Omental fat pad (tissue), 4 donors: ENCODE results near the gene FABP1. TPM values are rescaled to one million over a fixed set of nuclear protein-coding genes. Genes with fewer than 3 reads are reported as not detected.

Source experiments
- ATAC-seq: fragments of 150-250 bp; one replicate; pipeline ENCODE4 v1.9.1; 2016; ENCODE audit warnings: mild to moderate bottlenecking, moderate library complexity; ENCODE audit not compliant: low FRiP score
- DNase-seq: peaks from one replicate; pipeline ENCODE4 v3.0.0-alpha.2; 2019; ENCODE audit warnings: low spot score
- CTCF ChIP-seq, 3 donors: fragments of 450-650 bp; IDR thresholded peaks; one replicate each; pipeline ENCODE4 v1.5.1; 2016 to 2017; ENCODE audit warnings: antibody characterized with exemption in 3 of 3, mild to moderate bottlenecking in 3 of 3, moderate library complexity in 2 of 3
- total RNA-seq, 4 donors: library from RNA; depleted of rRNA; stranded (reverse); fragments of >200 nt; gene quantifications; one replicate each; pipeline ENCODE4 v1.1.0, GENCODE V29; 2016

The FABP1 gene
- total RNA-seq, 4 donors from 2014 or later, result not detected

GRCh38 chr2:88090446-88091283 lies 37.2 kb downstream of the FABP1 start:
- TF ChIP-seq CTCF (IDR thresholded peaks at IDR 0.05), result no peak
- ATAC-seq, result no peak
- DNase-seq, result no peak

- no peak for ATAC-seq
- TF ChIP-seq CTCF (IDR thresholded peaks at IDR 0.05), result no peak
- no peak for DNase-seq
These were observed 38.9 kb downstream of the FABP1 start for GRCh38 chr2:88088999-88089398.

GRCh38 chr2:88087763-88088162 lies 40.1 kb downstream of the FABP1 start:
- no peak for TF ChIP-seq CTCF (IDR thresholded peaks at IDR 0.05)
- no peak for ATAC-seq
- no peak for DNase-seq

- ATAC-seq, result no peak
- TF ChIP-seq CTCF (IDR thresholded peaks at IDR 0.05), result no peak
- no peak for DNase-seq
These were observed 40.8 kb downstream of the FABP1 start for GRCh38 chr2:88087073-88087472.

GRCh38 chr2:88086401-88086800 lies 41.5 kb downstream of the FABP1 start:
- DNase-seq, result no peak
- TF ChIP-seq CTCF (IDR thresholded peaks at IDR 0.05), result no peak
- ATAC-seq, result no peak

GRCh38 chr2:88085602-88086001 lies 42.3 kb downstream of the FABP1 start:
- ATAC-seq (no peak), DNase-seq (no peak)
- no peak for TF ChIP-seq CTCF (IDR thresholded peaks at IDR 0.05)

GRCh38 chr2:88085099-88085498 lies 42.8 kb downstream of the FABP1 start:
- DNase-seq (no peak), ATAC-seq (no peak)
- TF ChIP-seq CTCF (IDR thresholded peaks at IDR 0.05), result no peak
